GM21786 (cell line): ENCODE data around the gene SLC44A1.

Experiments used
- ATAC-seq: cut with Tn5 transposase; IDR thresholded peaks from one replicate; pipeline ENCODE4 v1.9.1; 2021; ENCODE audit not compliant: unreplicated experiment

Gene SLC44A1

GRCh38 chr9:105455836-105456475 lies 211.5 kb downstream of the SLC44A1 start:
- no peak for ATAC-seq

GRCh38 chr9:105457560-105458294 lies 213.3 kb downstream of the SLC44A1 start:
- ATAC-seq, result no peak

GRCh38 chr9:105458404-105458803 lies 214.0 kb downstream of the SLC44A1 start:
- no peak for ATAC-seq

DNA sequence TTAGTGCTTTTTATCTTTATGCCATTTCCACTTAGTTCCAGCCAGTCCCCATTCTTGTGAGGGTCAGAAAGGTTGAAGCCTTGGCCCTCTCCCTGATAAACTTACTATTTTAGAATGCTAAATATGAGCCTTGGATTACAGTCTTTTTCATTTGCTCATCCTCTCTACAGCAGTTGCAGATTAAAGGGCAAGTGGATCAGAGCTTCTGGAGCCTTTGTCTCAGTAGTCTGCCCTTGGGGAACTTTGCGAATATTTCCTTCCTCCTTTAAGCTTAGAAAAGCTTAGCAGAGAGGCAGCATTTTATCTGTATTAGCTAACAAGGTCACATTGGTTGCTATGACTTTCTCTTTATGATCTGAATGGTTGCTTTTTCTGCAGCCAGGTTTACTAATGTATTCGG lies 214.9 kb downstream of the SLC44A1 start:
- ATAC-seq, result no peak

GRCh38 chr9:105466898-105467455 lies 222.5 kb downstream of the SLC44A1 start:
- no peak for ATAC-seq

GRCh38 chr9:105468875-105469274 lies 224.4 kb downstream of the SLC44A1 start:
- ATAC-seq, result no peak

- ATAC-seq, result no peak
Measured at GRCh38 chr9:105473221-105473620, 228.8 kb downstream of the SLC44A1 start.

DNA sequence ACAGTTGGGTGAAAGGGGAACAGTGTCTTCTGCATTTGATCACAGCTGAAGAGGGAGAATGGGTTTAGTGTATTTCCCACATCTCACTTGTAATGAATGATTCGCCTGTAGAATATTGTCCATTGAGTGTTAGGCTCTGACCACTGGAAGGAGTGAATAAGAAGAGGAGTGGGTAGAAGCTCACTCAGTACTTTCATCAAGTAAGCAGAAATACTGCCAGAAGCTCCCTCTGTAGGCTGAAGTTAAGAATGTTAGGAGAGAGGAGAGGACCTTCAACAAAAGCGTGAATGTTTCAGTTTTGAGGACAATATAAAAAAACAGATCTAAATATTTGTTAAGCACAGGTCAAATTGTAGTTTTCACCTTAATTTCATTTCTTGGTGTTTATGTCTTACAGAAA lies 230.9 kb downstream of the SLC44A1 start:
- ATAC-seq, result no peak

DNA sequence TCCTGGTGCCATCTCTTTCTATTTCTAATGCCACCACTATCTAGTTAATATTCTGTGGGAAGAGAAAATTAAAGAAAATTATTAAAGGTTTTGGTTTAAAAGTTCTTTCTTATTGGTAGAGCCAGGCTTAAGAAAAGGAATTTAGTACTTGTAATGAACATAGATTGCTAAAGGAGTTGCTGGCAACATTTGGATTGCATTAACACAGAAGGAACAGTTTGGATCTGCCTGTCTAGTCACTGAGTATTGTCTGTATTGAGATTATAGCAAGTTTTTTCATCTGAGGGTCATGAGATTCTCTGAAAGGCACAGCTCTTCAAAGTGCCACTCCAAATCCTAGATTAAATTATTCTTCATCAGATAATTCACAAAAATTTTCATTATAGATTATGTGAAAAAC lies 235.4 kb downstream of the SLC44A1 start:
- no peak for ATAC-seq

DNA sequence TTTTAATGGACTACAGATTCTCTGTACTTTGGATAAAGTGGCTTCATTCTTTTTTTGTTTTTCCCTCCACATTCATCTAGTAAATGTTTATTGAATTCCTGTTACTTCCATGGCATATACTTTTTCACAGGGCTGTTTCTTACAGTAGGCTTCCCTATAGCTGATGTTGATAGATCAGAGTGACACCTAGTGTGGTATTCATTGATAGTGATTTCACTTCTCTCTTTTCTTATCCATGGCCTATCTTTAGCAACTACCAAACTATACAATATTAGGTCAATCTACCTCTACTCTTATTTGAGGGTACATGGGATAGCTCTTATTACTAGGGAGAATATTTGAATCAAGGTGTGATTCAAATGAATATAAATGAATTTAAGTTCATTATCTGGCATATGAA lies 239.2 kb downstream of the SLC44A1 start:
- ATAC-seq, result peak; percentile 81

DNA sequence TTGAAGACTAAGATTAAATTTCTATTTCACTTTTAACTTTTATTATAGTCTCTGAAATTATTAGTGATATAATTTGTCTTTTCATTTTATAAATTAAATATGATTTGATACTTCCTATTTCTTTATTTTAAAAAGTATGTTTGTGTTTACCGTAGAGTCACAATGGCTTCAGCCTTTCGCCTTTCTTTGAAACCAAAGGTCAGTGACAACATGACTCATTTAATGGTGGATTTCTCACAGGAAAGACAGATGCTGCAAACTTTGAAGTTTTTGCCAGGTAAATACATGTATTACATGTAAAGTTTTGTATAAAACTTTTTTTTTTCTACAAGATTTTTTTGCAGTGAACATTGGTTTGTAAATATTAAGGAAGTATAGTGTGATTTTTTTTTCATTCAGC lies 239.8 kb downstream of the SLC44A1 start:
- no peak for ATAC-seq

DNA sequence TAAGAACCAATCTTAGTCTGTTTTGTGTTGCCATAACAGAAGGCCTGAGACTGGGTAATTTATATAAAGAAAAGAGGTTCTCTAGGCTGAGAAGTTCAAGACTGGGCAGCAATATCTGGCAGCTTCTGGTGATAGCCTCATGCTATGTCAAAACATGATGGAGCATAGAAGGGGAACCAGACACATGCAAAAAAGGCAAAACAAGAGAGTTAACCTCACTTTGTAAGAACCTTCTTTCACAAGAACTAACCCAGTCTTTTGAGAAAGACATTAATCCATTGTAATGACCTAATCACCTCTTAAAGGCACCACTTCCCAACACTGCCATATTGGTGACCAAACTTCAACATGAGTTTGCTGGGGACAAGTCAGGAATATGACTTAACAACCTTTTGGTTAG lies 240.7 kb downstream of the SLC44A1 start:
- ATAC-seq, result no peak
